HG03135 (cell line): ENCODE results near the gene MCFD2.
A peak's percentile ranks its signal among the peaks of the same experiment; 100 is the strongest.

ENCODE experiments used
- ATAC-seq: cut with Tn5 transposase; IDR thresholded peaks from one replicate; pipeline ENCODE4 v1.9.1; 2021; ENCODE audit warnings: mild to moderate bottlenecking, moderate library complexity; ENCODE audit not compliant: unreplicated experiment

MCFD2 gene

DNA sequence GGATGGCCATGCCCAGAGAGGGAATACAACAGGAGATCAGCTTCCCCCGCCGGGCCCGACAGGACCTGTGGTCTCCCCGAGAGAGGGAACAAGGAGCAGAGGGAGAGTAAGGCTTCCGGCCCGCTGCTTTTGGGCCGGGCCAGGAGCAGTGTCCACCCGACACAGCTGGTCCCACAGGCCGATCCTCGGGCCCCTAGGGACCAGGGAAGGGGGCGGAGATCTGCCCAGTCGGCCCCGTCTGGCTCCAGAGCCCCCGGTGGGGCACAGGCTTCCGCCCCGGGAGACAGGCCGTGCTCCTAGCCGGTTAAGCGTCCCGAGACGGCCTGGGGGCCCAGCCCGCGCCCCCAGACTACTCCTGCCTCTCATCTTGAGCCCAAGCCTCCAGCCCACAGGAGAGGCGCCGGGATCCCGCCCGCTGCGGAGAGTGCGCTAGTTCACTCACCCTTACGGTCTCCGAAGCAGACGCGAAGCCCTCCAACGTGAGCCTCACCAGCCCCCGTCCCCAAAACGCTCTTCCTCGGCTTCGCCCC lies at the start of gene MCFD2:
Gene MCFD2 (minus strand): TSS at position 526 of the 530 bp plus-strand sequence. CDS start 6,635 bp downstream, outside the sequence.
- ATAC-seq = no peak

DNA sequence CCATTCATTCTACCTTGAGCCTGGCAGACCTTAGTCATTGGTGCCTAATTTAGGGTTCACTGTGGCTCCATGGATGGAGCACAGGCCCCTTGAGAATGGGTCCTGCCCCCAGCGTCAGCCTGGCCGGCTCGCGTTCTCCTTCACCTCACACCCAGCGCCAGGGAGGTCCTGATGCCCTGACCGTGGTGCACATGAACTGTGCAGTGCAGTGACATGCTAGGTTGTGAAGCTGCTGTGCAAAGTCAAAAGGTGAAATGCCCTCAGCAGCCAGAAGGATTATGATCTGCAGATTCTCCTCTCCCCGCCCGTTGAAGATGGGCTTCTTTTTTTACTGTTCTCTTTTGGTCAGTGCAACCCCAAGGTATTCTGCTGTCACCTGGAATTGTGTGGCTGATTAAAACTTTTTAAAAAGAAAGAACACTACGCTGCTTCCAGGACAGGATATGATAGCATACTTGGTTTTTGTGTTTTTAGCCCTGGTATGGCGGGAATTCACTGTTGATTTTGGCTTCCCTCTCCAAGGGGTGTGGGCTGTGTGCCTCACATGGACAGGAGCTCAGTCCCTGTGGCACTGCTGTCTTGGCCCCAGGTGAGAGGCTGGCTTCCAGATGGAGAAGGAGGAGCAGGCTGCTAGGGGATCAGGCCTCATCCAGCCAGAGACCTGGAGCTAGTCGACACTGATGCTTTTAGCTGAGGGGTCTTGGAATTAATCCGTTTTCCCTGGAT lies 49.4 kb upstream of the MCFD2 start:
- ATAC-seq = no peak

GRCh38 chr2:46963941-46964673 lies 48.5 kb upstream of the MCFD2 start:
- ATAC-seq = no peak

DNA sequence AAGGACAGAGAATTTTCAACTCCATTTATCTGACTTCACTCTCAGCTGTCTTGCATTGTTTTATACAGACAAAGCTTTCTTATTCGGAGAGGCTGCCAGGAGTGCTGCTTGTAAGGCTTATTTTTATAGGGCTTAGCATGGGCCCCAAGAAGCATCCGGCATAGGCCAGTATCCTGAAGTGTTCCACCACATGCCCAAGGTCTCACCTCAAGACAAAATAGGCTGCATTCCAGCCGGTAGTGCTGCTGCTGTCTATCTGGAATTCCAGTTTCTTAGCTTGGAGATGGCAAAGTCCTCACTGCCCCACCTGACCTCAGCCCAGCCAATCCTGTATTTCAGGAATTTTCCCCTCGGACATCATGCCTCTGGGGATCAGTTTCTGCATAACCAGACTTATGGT lies 47.6 kb upstream of the MCFD2 start:
- no peak for ATAC-seq

DNA sequence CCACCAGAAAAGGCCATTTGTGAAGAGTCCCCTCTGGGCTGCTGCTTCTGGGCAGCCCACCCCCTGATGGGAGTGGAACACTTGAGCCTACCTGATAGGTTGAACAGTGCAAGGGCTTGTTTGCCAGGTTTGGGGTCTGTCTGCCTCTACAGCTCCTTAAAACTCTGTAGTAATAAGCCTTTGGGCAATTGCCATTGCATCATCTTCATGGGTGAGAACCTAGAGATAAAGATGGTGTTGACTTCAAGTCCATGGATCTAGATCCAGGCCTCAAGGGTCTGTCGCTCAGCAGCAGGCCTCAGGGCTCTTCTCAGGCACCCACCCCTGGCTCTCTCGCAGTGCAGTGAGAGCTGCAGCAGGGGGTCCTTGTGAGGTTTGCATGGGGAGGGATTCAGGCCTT lies 47.1 kb upstream of the MCFD2 start:
- no peak for ATAC-seq

DNA sequence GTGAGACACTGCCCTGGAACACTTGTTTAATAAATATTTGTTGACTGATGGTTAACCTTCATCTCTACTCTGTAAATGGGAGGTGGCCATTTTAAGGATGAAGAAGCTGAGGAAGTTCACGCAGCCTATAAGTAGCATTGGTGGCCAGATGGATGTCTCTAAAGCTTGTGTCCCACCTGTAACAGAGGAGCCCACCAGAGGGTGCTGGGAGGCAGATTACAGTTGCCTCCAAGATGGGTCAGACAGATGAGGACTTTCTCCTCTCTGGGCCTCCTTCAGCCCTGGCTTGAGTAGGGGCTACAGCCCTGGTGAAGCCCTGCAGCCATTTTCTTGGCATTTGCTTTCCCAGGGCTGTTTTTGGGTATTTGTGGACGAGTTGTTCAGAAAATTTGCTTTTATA lies 45.0 kb upstream of the MCFD2 start:
- ATAC-seq = no peak

- no peak for ATAC-seq
Measured at GRCh38 chr2:46958431-46959017, 42.9 kb upstream of the MCFD2 start.

DNA sequence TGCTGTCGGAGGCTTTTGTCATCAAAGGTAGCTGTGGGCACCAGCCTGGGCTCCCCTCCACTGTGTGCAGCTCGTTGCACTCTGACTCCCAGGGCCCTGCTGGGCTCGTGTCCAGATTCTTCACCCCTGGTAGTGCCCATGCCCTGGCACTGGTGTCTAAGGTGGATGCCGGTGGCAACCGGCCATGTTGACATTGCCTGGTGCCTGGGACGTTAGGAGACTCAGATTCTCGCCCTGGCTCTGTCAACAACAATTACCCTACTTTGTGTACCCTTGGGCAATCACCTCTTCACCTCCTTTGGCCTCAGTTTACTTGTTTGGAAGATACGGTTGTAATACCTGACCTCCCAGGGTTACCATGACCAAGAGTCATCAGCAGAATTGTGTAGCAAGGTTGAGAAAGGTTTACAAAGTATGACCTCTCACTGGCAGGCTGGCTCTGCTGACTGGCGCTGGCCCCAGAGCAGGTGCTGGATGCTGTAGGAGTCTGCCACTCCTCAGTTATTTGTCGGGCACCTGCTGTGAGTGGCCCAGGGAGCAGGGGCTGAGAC lies 41.5 kb upstream of the MCFD2 start:
- no peak for ATAC-seq

DNA sequence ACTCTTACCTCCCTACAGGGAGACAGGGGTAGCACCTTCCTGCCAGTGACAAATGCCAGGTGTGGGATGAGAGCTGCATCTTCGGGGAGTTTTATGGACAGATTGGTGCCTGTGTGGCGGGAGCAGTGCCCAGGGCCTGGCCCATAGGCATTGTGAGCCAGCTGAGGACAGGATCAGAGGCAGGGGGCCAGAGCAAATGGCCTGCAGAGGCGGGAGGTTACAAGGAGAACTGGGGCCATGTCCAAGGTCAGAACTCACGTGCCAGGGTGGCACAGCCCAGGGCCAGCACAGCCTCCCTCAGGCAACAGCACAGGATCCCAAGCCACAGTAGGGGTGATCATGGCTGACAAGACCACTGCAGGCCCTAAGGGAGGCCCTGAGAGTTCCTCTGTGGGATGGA lies 40.2 kb upstream of the MCFD2 start:
- ATAC-seq = no peak

DNA sequence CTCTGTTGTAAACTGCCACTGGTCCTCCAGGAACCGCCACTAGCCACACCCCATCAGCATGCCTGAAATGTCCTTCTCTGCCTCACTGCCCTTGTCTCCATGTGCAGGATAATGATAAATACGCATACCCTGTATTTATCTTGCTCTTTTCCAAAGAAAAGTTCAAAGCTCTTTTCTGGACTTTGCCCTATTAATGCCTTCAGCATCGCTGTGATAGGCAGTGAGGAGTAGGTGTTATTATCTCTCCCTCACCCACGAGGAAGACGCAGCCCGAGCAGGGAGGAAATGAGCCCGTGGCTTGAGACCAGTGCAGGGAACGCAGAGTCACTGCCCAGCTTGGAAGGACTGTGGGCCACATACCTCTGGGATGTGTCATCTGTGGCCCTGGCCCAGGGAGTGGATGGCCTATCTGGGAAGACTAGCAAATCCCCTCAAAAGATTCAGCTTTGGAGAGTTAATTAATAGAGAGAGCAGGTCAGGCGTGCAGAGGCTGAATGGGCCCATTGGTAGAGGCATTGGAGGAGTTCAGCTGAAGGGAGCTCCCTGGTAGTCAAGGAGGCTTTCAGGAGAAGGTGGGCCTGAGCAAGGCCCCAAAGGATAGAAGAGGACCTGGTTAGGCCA lies 39.5 kb upstream of the MCFD2 start:
- no peak for ATAC-seq

DNA sequence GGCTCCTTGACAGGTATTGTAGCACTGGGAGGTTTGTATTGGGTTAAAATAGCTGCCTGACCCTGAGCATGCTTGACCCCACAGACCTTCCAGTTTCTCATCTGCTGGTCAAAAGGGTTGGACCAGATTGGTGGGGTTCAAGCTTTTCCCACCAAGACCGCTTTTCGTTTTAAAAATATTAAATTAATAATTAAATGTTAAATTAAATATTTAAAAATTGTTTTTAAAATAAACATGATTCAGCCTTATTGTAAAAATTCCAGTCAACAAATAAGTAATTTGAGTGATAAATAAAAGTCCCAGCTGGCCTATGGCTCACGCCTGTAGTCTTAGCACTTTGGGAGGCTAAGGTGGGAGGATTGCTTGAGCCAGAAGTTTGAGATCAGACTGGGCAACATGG lies 36.6 kb upstream of the MCFD2 start:
- no peak for ATAC-seq

DNA sequence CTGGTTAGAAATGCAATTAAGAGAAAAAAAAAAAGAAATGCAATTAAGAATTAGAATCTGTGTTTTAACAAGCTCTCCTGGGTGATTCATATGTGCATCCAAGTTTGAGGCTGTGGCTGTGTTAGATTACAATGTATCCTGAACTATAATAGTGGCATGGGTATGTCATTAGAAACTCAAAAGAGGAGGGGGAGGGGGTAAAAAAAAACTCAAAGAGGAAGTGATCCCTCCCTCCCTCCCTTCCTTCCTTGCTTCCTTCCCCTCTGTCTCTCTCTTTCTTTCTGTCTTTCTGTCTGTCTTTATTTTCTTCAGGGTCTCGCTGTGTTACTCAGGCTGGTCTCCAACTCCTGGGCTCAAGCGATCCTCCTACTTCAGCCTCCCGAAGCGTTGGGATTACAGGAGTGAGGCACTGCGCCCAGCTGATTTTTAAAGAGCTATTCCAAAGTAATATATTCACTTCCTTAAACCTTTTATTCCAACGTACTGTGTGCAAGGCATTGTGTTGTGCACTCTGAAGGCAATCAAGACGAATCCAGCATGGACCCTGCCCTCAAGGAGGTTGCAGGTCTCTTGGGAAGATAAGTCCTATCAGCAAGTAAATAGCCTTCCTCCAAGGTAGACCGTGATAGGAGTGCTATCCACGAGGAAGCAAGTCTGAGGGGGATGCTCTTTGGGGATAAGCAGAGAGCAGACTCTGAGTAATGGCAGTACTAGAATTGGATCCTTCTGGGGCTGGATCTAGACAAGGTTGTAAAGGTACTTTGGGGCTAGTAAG lies 35.9 kb upstream of the MCFD2 start:
- no peak for ATAC-seq

- ATAC-seq = no peak
Measured at GRCh38 chr2:46950314-46950713, 34.7 kb upstream of the MCFD2 start.

GRCh38 chr2:46947841-46948240 lies 32.2 kb upstream of the MCFD2 start:
- ATAC-seq = no peak

DNA sequence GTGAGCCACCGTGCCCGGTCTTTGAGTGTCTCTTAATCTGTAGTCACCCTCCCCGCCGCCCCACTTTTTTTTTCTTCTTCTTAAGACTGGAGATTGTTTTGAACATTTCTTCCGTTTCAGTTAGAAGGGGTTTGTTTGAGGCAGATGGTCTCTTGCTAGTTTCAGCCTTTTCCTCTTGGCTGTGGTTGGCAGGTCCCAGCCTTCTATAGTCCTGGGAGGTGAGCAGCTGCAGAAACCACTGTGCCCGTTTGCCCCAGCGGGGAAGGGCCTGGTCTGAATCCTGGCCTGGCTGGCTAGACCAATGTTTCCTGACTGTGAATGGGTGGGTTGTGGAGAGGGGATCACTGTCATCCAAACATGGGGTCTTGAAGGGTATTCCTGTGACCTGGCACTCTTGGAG lies 30.1 kb upstream of the MCFD2 start:
- ATAC-seq = no peak

DNA sequence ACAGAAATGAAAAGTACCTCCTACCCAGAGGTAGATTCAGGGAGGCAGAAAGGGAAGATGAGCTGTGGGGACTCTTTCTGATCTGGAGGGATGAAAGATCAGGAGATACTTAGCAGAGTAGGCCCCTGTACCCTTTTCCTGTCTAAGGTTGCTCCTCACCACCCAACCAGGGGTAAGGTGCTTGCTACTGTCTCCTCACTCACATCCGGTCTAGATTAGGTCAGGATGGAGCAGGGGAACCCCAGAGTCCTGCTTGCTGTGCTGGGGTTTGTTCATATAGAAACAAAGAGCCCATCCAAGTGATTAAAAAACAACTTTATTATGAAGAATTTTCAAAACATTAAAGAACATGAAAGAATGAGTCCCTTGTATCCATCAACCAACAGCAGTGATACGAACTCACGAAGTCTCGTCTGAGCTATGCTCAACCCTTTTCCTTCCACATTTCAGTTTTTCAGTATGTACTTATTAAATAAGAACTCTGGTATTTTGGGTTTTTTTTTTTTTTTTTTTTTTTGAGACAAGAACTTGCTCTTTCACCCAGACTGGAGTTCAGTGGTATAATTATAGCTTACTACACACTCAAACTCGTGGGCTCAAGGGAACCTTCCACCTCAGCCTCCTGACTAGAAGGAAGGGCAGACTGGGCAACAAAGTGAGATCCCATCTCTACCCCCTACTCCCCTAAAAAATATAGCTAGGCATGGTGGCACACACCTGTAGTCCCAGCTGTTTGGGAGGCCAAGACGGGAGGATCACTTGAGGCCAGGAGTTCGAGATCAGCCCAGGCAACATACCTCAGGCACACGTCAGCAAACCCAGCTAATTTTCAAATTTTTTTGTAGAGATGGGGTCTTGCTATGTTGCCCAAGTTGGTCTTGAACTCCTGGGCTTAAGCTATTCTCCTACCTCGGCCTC lies 28.5 kb upstream of the MCFD2 start:
- ATAC-seq = peak; percentile 28

GRCh38 chr2:46942891-46943626 lies 27.5 kb upstream of the MCFD2 start:
- no peak for ATAC-seq

- ATAC-seq = peak; percentile 35
Measured at GRCh38 chr2:46942143-46942526, 26.5 kb upstream of the MCFD2 start.
